HCT116 (cell line): Measurements from ENCODE around the gene MYL3. TPM values are rescaled to one million over a fixed set of nuclear protein-coding genes. Genes with fewer than 3 reads are reported as not detected.

Experiments
- ATAC-seq: fragments of 200-7000 bp; cut with Tn5 transposase; 2 replicates; pipeline ENCODE4 v1.9.1; 2020; ENCODE audit warnings: mild to moderate bottlenecking, moderate library complexity
- BruUV-seq: library from RNA; stranded (reverse); fragments of 400-500 nt; replicated peaks from 2 replicates; lab custom pipeline; 2021; lab: Mats Ljungman, UMichigan
- CTCF ChIA-PET: fragments of 300-600 bp; sonication (Branson Sonifier 250); formaldehyde crosslinking; loops from one replicate; lab custom pipeline; 2021; ENCODE audit warnings: antibody characterized with exemption; lab: Charles Lee
- POLR2A ChIA-PET: fragments of 300-600, 350-600 bp; sonication (Branson Sonifier 250); formaldehyde crosslinking; loops from one replicate; lab custom pipeline; 2021; ENCODE audit warnings: antibody characterized with exemption; lab: Charles Lee
- RAD21 ChIA-PET, 2 experiments: fragments of 300-600 bp; sonication (Branson Sonifier 250); formaldehyde crosslinking; loops; one replicate each; lab custom pipeline; 2023; ENCODE audit warnings: low total read pairs in 2 of 2; ENCODE audit not compliant: uncharacterized antibody in 2 of 2, unreplicated experiment in 2 of 2, low non-redundant PET in 1 of 2; lab: Charles Lee
- DNase-seq: peaks from one replicate; pipeline ENCODE4 v3.0.0-alpha.2; 2010; ENCODE audit warnings: low read depth, low spot score
- H2AFZ ChIP-seq: fragments of 200-600 bp; shearing (Covaris generic), sonication (generic); 2 replicates; pipeline ENCODE4 v1.6.1; 2017; ENCODE audit warnings: low read depth, mixed run types, mixed read lengths, antibody characterized with exemption, low read length; ENCODE audit not compliant: poor library complexity, severe bottlenecking
- H3K27ac ChIP-seq: 2 replicates; pipeline ENCODE4 v1.5.1; 2012; ENCODE audit warnings: low read depth, low read length
- H3K27me3 ChIP-seq: fragments of 200-600 bp; sonication (generic); 2 replicates; pipeline ENCODE4 v1.6.1; 2016; ENCODE audit warnings: mixed run types, low read length, mixed read lengths; ENCODE audit not compliant: insufficient read depth
- H3K36me3 ChIP-seq, 2 experiments: fragments of 200-500 bp in 1 of 2; fragments of 200-600 bp in 1 of 2; sonication (Bioruptor generic) in 1 of 2; sonication (generic) in 1 of 2; 2 replicates each; pipeline versions ENCODE4 v1.5.1 to v1.6.1; 2014 to 2016; ENCODE audit warnings: low read length in 2 of 2, inconsistent platforms in 1 of 2, mixed read lengths in 1 of 2, mixed run types in 1 of 2; ENCODE audit not compliant: insufficient read depth in 2 of 2, control insufficient read depth in 1 of 2
- H3K4me1 ChIP-seq, 2 experiments: fragments of 200-600 bp in 1 of 2; sonication (generic) in 1 of 2; 2 replicates each; pipeline versions ENCODE4 v1.5.1 to v1.6.1; 2012 to 2017; ENCODE audit warnings: low read length in 2 of 2, inconsistent platforms in 1 of 2, mild to moderate bottlenecking in 1 of 2, mixed read lengths in 1 of 2, mixed run types in 1 of 2, moderate library complexity in 1 of 2; ENCODE audit not compliant: insufficient read depth in 2 of 2, control insufficient read depth in 1 of 2
- H3K4me2 ChIP-seq: fragments of 200-600 bp; sonication (generic); 2 replicates; pipeline ENCODE4 v1.6.1; 2017; ENCODE audit warnings: mixed run types, low read length, mixed read lengths
- H3K4me3 ChIP-seq, 2 experiments: fragments of 200-600 bp in 1 of 2; sonication (generic) in 1 of 2; replicated peaks in 1 of 2; 2 replicates each; pipeline ENCODE4 v1.5.1; 2011 to 2016; ENCODE audit warnings: low read length in 2 of 2, control low read depth in 1 of 2, low read depth in 1 of 2, mild to moderate bottlenecking in 1 of 2, mixed read lengths in 1 of 2, mixed run types in 1 of 2
- H3K79me2 ChIP-seq: fragments of 200-600 bp; sonication (generic); 2 replicates; pipeline ENCODE4 v1.6.1; 2017; ENCODE audit warnings: mild to moderate bottlenecking, mixed run types, low read length, moderate library complexity, mixed read lengths; ENCODE audit not compliant: insufficient read depth
- H3K9ac ChIP-seq: fragments of 200-600 bp; sonication (generic); 2 replicates; pipeline ENCODE4 v1.6.1; 2016; ENCODE audit warnings: low read length, mixed read lengths
- H3K9me2 ChIP-seq: fragments of 200-600 bp; sonication (generic), shearing (Covaris generic); 2 replicates; pipeline ENCODE4 v1.6.1; 2017; ENCODE audit warnings: mixed run types, mild to moderate bottlenecking, moderate library complexity; ENCODE audit not compliant: insufficient read depth
- H3K9me3 ChIP-seq, 2 experiments: fragments of 200-500 bp in 1 of 2; fragments of 200-600 bp in 1 of 2; sonication (Bioruptor generic) in 1 of 2; sonication (generic) in 1 of 2; 2 replicates each; pipeline ENCODE4 v1.6.1; 2014 to 2017; ENCODE audit warnings: low read length in 2 of 2, mixed read lengths in 2 of 2, inconsistent platforms in 1 of 2, low read depth in 1 of 2, mild to moderate bottlenecking in 1 of 2, mixed run types in 1 of 2, moderate library complexity in 1 of 2; ENCODE audit not compliant: control insufficient read depth in 1 of 2, insufficient read depth in 1 of 2
- H4K20me1 ChIP-seq: fragments of 200-600 bp; sonication (generic), shearing (Covaris generic); 2 replicates; pipeline ENCODE4 v1.6.1; 2017; ENCODE audit warnings: mixed run types, mild to moderate bottlenecking, moderate library complexity; ENCODE audit not compliant: insufficient read depth
- ATF3 ChIP-seq: IDR thresholded peaks from 2 replicates; pipeline ENCODE4 v1.6.1; 2012
- CBX3 ChIP-seq: IDR thresholded peaks from 2 replicates; pipeline ENCODE4 v1.6.1; 2012; ENCODE audit warnings: low read depth
- CEBPB ChIP-seq: IDR thresholded peaks from 2 replicates; pipeline ENCODE4 v1.6.1; 2012; ENCODE audit warnings: low read depth
- CTCF ChIP-seq, 3 experiments: fragments of 200-600 bp in 1 of 3; sonication (generic) in 1 of 3; IDR thresholded peaks in 2 of 3; conservative IDR thresholded peaks in 1 of 3; 2 replicates each; pipeline ENCODE4 v1.5.1; 2012 to 2017; ENCODE audit warnings: low read depth in 2 of 3, low read length in 2 of 3, antibody characterized with exemption in 1 of 3, borderline replicate concordance in 1 of 3, control low read depth in 1 of 3, mild to moderate bottlenecking in 1 of 3, mixed read lengths in 1 of 3, mixed run types in 1 of 3, moderate library complexity in 1 of 3; ENCODE audit not compliant: insufficient read depth in 1 of 3
- ELF1 ChIP-seq: IDR thresholded peaks from 2 replicates; pipeline ENCODE4 v1.6.1; 2012; ENCODE audit warnings: low read depth, borderline replicate concordance
- FOSL1 ChIP-seq: IDR thresholded peaks from 2 replicates; pipeline ENCODE4 v1.6.1; 2012; ENCODE audit warnings: low read depth
- MAX ChIP-seq: IDR thresholded peaks from 2 replicates; pipeline ENCODE4 v1.6.1; 2012
- POLR2A ChIP-seq: IDR thresholded peaks from 2 replicates; pipeline ENCODE4 v1.7.0; 2011; ENCODE audit warnings: borderline replicate concordance; ENCODE audit not compliant: insufficient read depth, insufficient read length; ENCODE audit errors: extremely low read depth
- POLR2AphosphoS5 ChIP-seq: IDR thresholded peaks from 2 replicates; pipeline ENCODE4 v1.6.1; 2011; ENCODE audit warnings: mild to moderate bottlenecking, low read depth, low read length, moderate library complexity
- RAD21 ChIP-seq: IDR thresholded peaks from 2 replicates; pipeline ENCODE4 v1.6.1; 2012; ENCODE audit warnings: low read depth, mild to moderate bottlenecking
- SP1 ChIP-seq: IDR thresholded peaks from 2 replicates; pipeline ENCODE4 v1.6.1; 2012; ENCODE audit warnings: low read depth
- SRF ChIP-seq: IDR thresholded peaks from 2 replicates; pipeline ENCODE4 v1.6.1; 2012; ENCODE audit warnings: low read depth
- YY1 ChIP-seq: IDR thresholded peaks from 2 replicates; pipeline ENCODE4 v1.6.1; 2011; ENCODE audit warnings: low read length, low read depth, moderate library complexity, mild to moderate bottlenecking; ENCODE audit not compliant: insufficient replicate concordance; ENCODE audit errors: extremely low read depth
- ZBTB33 ChIP-seq: IDR thresholded peaks from 2 replicates; pipeline ENCODE4 v1.6.1; 2011; ENCODE audit warnings: mild to moderate bottlenecking, low read length, moderate library complexity; ENCODE audit not compliant: insufficient replicate concordance; ENCODE audit errors: extremely low read depth
- ZFX ChIP-seq: fragments of 450-650 bp; IDR thresholded peaks from 2 replicates; pipeline ENCODE4 v1.6.1; 2017
- ZNF274 ChIP-seq: fragments of 200-500 bp; sonication (Bioruptor generic); IDR thresholded peaks from 2 replicates; pipeline ENCODE4 v1.6.1; 2014; ENCODE audit warnings: mild to moderate bottlenecking, low read depth, low read length, inconsistent platforms
- intact Hi-C: fragments of 100-400 bp; cut with micrococcal nuclease; formaldehyde crosslinking; loops from 2 replicates; pipeline ENCODE4 v1.10.0; 2022
- total RNA-seq: library from RNA; stranded (reverse); gene quantifications from one replicate; pipeline ENCODE4 v1.2.1, GENCODE V29; 2021; ENCODE audit not compliant: unreplicated experiment

The MYL3 gene
- total RNA-seq, 1 experiment from 2014 or later: not detected

- ChIA-PET CTCF (no interaction called here), POLR2A (no interaction called here)
- Histone ChIP-seq H3K79me2 (no peaks in the 10 kb centered on the region), H2AFZ (no peak overlapping the region), H3K27me3 (no peaks in the 10 kb centered on the region), H3K9me3 (no peaks in the 10 kb centered on the region), H3K4me2 (no peak overlapping the region), H3K9ac (no peak overlapping the region), H3K4me3 (no peak overlapping the region), H3K9me2 (no peaks in the 10 kb centered on the region), H3K36me3 (no peaks in the 10 kb centered on the region), H3K4me1 (peaks cover 0 to 19% of the 10 kb centered on the region in 2 experiments; a peak in 3 of 4 replicates), H3K27ac (no peak overlapping the region)
- intact Hi-C loops: loop anchor here (2.0 kb wide), 1 partner anchor 41 kb away; no protein-coding TSS in a partner anchor
- no peak for ATAC-seq
- TF ChIP-seq ZBTB33 (no peak), CBX3 (no peak), POLR2AphosphoS5 (no peak), MAX (no peak), CEBPB (no peak), YY1 (no peak), SRF (no peak), ZNF274 (no peak)
- TF ChIP-seq, all 23 proteins: peak for 0
- BruUV-seq: no TSS peak
- RAD21 ChIA-PET: no interaction called here
- no peak for DNase-seq
- no peaks in the 10 kb centered on the region for H4K20me1 ChIP-seq
Measured at GRCh38 chr3:46907960-46908293, 44.7 kb upstream of the MYL3 start.

- Histone ChIP-seq H3K27me3 (no peaks in the 10 kb centered on the region), H3K4me1 (peaks cover 0 to 19% of the 10 kb centered on the region in 2 experiments; a peak in 3 of 4 replicates), H3K4me3 (no peak overlapping the region), H3K36me3 (no peaks in the 10 kb centered on the region), H3K9me2 (no peaks in the 10 kb centered on the region), H3K9me3 (no peaks in the 10 kb centered on the region), H3K79me2 (no peaks in the 10 kb centered on the region), H4K20me1 (no peaks in the 10 kb centered on the region), H2AFZ (no peak overlapping the region), H3K4me2 (no peak overlapping the region), H3K27ac (no peak overlapping the region), H3K9ac (no peak overlapping the region)
- RAD21 ChIA-PET: no interaction called here
- POLR2A ChIA-PET: no interaction called here
- CTCF ChIA-PET: no interaction called here
- ATAC-seq (no peak), DNase-seq (no peak)
- intact Hi-C loops: no loop called here
- no TSS peak for BruUV-seq
- TF ChIP-seq ZFX: no peak
- no peak for TF ChIP-seq SRF
- TF ChIP-seq ELF1: no peak
- TF ChIP-seq FOSL1: no peak
- TF ChIP-seq POLR2A: no peak
- TF ChIP-seq CEBPB: no peak
- TF ChIP-seq YY1: no peak
- no peak for TF ChIP-seq CTCF (IDR thresholded peaks at IDR 0.05 in 2 of 3, conservative IDR thresholded peaks at IDR 0.05 in 1 of 3; ENCODE audit: borderline replicate concordance in 1 of 3, insufficient read depth in 1 of 3, low read depth in 2 of 3, low read length in 2 of 3)
- no peak for TF ChIP-seq POLR2AphosphoS5
- no peak for TF ChIP-seq CBX3
- no peak for TF ChIP-seq MAX
- no peak for TF ChIP-seq ATF3
- TF ChIP-seq SP1: no peak
- TF ChIP-seq RAD21: no peak
- TF ChIP-seq ZNF274: no peak
Measured at GRCh38 chr3:46907271-46907670, 44.0 kb upstream of the MYL3 start.
